Skeletal muscle satellite cell (primary cell): ENCODE measurements around the gene NKAIN2.
"Not testable (repeated sequence)": the region's sequence is repeated elsewhere in the genome, so short reads cannot be mapped to it uniquely, and the experiment has no call there.

ENCODE experiments used
- H3K27me3 ChIP-seq: 2 replicates; pipeline ENCODE4 v1.7.0; 2013; ENCODE audit warnings: low read length; ENCODE audit not compliant: control insufficient read depth, insufficient read depth
- H3K36me3 ChIP-seq: 2 replicates; pipeline ENCODE4 v1.7.0; 2013; ENCODE audit warnings: mild to moderate bottlenecking, control low read depth, low read length; ENCODE audit not compliant: insufficient read depth
- H3K4me1 ChIP-seq: 2 replicates; pipeline ENCODE4 v1.7.0; 2013; ENCODE audit warnings: low read length; ENCODE audit not compliant: control insufficient read depth, insufficient read depth
- H3K4me2 ChIP-seq: 2 replicates; pipeline ENCODE4 v1.7.0; 2013; ENCODE audit warnings: mild to moderate bottlenecking, low read length
- H3K4me3 ChIP-seq: 2 replicates; pipeline ENCODE4 v1.7.0; 2013; ENCODE audit warnings: low read length
- H3K9ac ChIP-seq: 2 replicates; pipeline ENCODE4 v1.7.0; 2013; ENCODE audit warnings: mild to moderate bottlenecking, low read depth, low read length, moderate library complexity
- H3K9me3 ChIP-seq: replicated peaks from 2 replicates; pipeline ENCODE4 v1.7.0; 2013; ENCODE audit warnings: mild to moderate bottlenecking, control low read depth, low read length

Gene NKAIN2

GRCh38 chr6:123972600-123973294 is 169.1 kb downstream of the NKAIN2 start:
- no peak overlapping the region for H3K9ac ChIP-seq
- no peaks in the 10 kb centered on the region for H3K9me3 ChIP-seq
- no peak overlapping the region for H3K4me3 ChIP-seq
- no peaks in the 10 kb centered on the region for H3K4me1 ChIP-seq
- H3K4me2 ChIP-seq: no peak overlapping the region
- H3K27me3 ChIP-seq: no peaks in the 10 kb centered on the region
- H3K36me3 ChIP-seq: no peaks in the 10 kb centered on the region

GRCh38 chr6:123980311-123980710 is 176.6 kb downstream of the NKAIN2 start:
- H3K9ac ChIP-seq: no peak overlapping the region
- no peak overlapping the region for H3K4me2 ChIP-seq
- H3K27me3 ChIP-seq: no peaks in the 10 kb centered on the region
- H3K4me1 ChIP-seq: no peaks in the 10 kb centered on the region
- H3K4me3 ChIP-seq: no peak overlapping the region
- no peaks in the 10 kb centered on the region for H3K36me3 ChIP-seq
- H3K9me3 ChIP-seq: no peaks in the 10 kb centered on the region

- H3K9ac ChIP-seq: no peak overlapping the region
- H3K4me2 ChIP-seq: no peak overlapping the region
- no peaks in the 10 kb centered on the region for H3K4me1 ChIP-seq
- no peaks in the 10 kb centered on the region for H3K27me3 ChIP-seq
- H3K9me3 ChIP-seq: no peaks in the 10 kb centered on the region
- no peak overlapping the region for H3K4me3 ChIP-seq
- H3K36me3 ChIP-seq: no peaks in the 10 kb centered on the region
Observed at GRCh38 chr6:123986938-123987337, 183.3 kb downstream of the NKAIN2 start.

- H3K27me3 ChIP-seq, H3K4me3 ChIP-seq, H3K36me3 ChIP-seq, H3K4me2 ChIP-seq, H3K9ac ChIP-seq, H3K4me1 ChIP-seq, H3K9me3 ChIP-seq: not testable (repeated sequence)
Observed at GRCh38 chr6:123989918-123990317, 186.3 kb downstream of the NKAIN2 start.

- Histone ChIP-seq H3K4me3 (no peak overlapping the region), H3K4me2 (no peak overlapping the region), H3K9me3 (no peaks in the 10 kb centered on the region), H3K27me3 (no peaks in the 10 kb centered on the region), H3K4me1 (no peaks in the 10 kb centered on the region), H3K9ac (no peak overlapping the region), H3K36me3 (no peaks in the 10 kb centered on the region)
Observed at GRCh38 chr6:123990376-123990775, 186.7 kb downstream of the NKAIN2 start.

GRCh38 chr6:123994168-123994567 is 190.5 kb downstream of the NKAIN2 start:
- H3K36me3 ChIP-seq: no peaks in the 10 kb centered on the region
- H3K27me3 ChIP-seq: no peaks in the 10 kb centered on the region
- no peak overlapping the region for H3K4me3 ChIP-seq
- H3K4me2 ChIP-seq: no peak overlapping the region
- H3K9ac ChIP-seq: no peak overlapping the region
- no peaks in the 10 kb centered on the region for H3K4me1 ChIP-seq
- no peaks in the 10 kb centered on the region for H3K9me3 ChIP-seq

GRCh38 chr6:123994891-123995635 is 191.4 kb downstream of the NKAIN2 start:
- no peaks in the 10 kb centered on the region for H3K9me3 ChIP-seq
- no peak overlapping the region for H3K4me2 ChIP-seq
- H3K36me3 ChIP-seq: no peaks in the 10 kb centered on the region
- no peak overlapping the region for H3K9ac ChIP-seq
- no peaks in the 10 kb centered on the region for H3K27me3 ChIP-seq
- H3K4me3 ChIP-seq: no peak overlapping the region
- H3K4me1 ChIP-seq: no peaks in the 10 kb centered on the region

- no peaks in the 10 kb centered on the region for H3K36me3 ChIP-seq
- H3K9me3 ChIP-seq: no peaks in the 10 kb centered on the region
- H3K27me3 ChIP-seq: no peaks in the 10 kb centered on the region
- H3K4me3 ChIP-seq: no peak overlapping the region
- H3K9ac ChIP-seq: no peak overlapping the region
- no peak overlapping the region for H3K4me2 ChIP-seq
- H3K4me1 ChIP-seq: peaks cover 7% of the 10 kb centered on the region
Observed at GRCh38 chr6:123997223-123997622, 193.6 kb downstream of the NKAIN2 start.

- H3K27me3 ChIP-seq: no peaks in the 10 kb centered on the region
- no peaks in the 10 kb centered on the region for H3K9me3 ChIP-seq
- no peak overlapping the region for H3K4me2 ChIP-seq
- H3K36me3 ChIP-seq: no peaks in the 10 kb centered on the region
- H3K4me3 ChIP-seq: no peak overlapping the region
- H3K4me1 ChIP-seq: peaks cover 14% of the 10 kb centered on the region
- H3K9ac ChIP-seq: no peak overlapping the region
Observed at GRCh38 chr6:124002377-124003081, 198.9 kb downstream of the NKAIN2 start.

- H3K27me3 ChIP-seq: no peaks in the 10 kb centered on the region
- H3K4me3 ChIP-seq: no peak overlapping the region
- no peaks in the 10 kb centered on the region for H3K9me3 ChIP-seq
- H3K9ac ChIP-seq: no peak overlapping the region
- peaks cover 15% of the 10 kb centered on the region for H3K4me1 ChIP-seq
- no peak overlapping the region for H3K4me2 ChIP-seq
- H3K36me3 ChIP-seq: no peaks in the 10 kb centered on the region
Observed at GRCh38 chr6:124007266-124007665, 203.6 kb downstream of the NKAIN2 start.

GRCh38 chr6:124008000-124008987 is 204.6 kb downstream of the NKAIN2 start:
- H3K27me3 ChIP-seq: no peaks in the 10 kb centered on the region
- H3K36me3 ChIP-seq: no peaks in the 10 kb centered on the region
- H3K9ac ChIP-seq: no peak overlapping the region
- H3K4me2 ChIP-seq: peak overlapping the region; percentile 17
- H3K9me3 ChIP-seq: no peaks in the 10 kb centered on the region
- peaks cover 9% of the 10 kb centered on the region for H3K4me1 ChIP-seq
- no peak overlapping the region for H3K4me3 ChIP-seq
